GM12864 (cell line): ENCODE results near the gene PLOD2.

ENCODE experiments used
- DNase-seq: peaks from one replicate; pipeline ENCODE4 v3.0.0-alpha.2; 2011; ENCODE audit warnings: low read depth
- H3K4me3 ChIP-seq: 2 replicates; pipeline ENCODE4 v1.5.1; 2011; ENCODE audit warnings: mild to moderate bottlenecking, low read depth, low read length, control low read depth
- TF ChIP-seq, protein P1 (sequence below): IDR thresholded peaks from 2 replicates; pipeline ENCODE4 v1.5.1; 2011; ENCODE audit warnings: low read depth, mild to moderate bottlenecking, moderate library complexity, low read length, control low read depth, inconsistent platforms; ENCODE audit errors: missing control alignments

The PLOD2 gene

DNA sequence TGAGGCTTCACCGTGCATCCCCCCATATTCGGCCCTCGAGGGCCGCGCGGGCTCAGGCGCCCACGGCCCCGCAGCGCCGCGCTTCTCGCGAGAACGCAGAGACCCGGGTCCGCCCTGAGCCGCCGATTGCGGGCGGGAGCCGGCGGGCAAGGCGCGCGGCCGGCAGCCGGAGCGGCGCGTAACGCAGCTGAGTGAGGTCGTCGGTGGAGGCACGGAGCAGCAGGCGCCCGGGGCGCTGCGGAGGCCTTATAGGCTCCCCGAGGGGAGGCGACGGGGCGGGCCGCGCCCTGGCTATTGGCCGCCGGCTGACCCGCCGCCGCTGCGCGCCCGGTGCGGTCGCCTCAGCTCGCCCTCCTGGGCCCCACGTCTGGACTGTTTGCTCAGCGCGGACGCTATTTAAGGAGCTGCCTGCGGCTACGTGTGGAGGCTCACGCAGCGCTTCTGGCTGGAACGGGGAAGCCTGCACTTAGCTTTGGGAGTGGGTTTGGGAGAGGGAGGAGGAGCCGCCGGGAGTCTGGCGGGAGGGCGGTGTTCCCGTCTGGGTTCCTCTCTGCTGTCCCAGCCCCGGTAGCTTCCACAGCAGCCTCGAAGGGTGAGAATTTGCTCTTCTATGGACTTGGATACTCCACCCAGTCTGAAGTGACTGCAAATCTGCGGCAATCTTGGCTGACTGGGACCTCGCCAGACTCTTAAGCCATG lies at the start of gene PLOD2:
Gene PLOD2, minus strand, starts transcription at position 221 of the 699 bp plus-strand sequence. Its CDS starts 195 bp downstream, at position 26.
- peak within 1 kb of the TSS; percentile 25 for H3K4me3 ChIP-seq
- DNase-seq: no peak
- TF ChIP-seq, protein P1, sequence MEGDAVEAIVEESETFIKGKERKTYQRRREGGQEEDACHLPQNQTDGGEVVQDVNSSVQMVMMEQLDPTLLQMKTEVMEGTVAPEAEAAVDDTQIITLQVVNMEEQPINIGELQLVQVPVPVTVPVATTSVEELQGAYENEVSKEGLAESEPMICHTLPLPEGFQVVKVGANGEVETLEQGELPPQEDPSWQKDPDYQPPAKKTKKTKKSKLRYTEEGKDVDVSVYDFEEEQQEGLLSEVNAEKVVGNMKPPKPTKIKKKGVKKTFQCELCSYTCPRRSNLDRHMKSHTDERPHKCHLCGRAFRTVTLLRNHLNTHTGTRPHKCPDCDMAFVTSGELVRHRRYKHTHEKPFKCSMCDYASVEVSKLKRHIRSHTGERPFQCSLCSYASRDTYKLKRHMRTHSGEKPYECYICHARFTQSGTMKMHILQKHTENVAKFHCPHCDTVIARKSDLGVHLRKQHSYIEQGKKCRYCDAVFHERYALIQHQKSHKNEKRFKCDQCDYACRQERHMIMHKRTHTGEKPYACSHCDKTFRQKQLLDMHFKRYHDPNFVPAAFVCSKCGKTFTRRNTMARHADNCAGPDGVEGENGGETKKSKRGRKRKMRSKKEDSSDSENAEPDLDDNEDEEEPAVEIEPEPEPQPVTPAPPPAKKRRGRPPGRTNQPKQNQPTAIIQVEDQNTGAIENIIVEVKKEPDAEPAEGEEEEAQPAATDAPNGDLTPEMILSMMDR: no peak

GRCh38 chr3:146209371-146209770 lies 48.4 kb upstream of the PLOD2 start:
- no peak for DNase-seq
- TF ChIP-seq, protein P1: no peak
- H3K4me3 ChIP-seq: no peak overlapping the region

DNA sequence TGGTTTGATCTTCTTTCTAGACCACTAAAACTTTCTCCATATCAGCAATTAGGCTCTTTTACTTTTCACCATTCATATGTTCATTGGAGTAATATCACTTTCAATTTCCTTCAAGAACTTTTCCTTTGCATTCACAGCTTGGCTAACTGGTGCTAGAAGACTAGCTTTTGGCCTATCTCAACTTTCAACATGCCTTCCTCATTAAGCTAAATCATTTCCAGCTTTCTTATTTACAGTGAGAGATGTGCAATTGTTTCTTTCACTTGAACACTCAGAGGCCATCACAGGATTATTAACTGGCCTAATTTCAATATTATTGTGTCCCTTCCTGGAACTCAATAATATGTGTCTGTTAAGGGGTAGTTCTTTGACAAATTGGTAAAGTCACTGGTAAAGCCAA lies 42.8 kb upstream of the PLOD2 start:
- TF ChIP-seq, protein P1: no peak
- H3K4me3 ChIP-seq: no peak overlapping the region
- no peak for DNase-seq

DNA sequence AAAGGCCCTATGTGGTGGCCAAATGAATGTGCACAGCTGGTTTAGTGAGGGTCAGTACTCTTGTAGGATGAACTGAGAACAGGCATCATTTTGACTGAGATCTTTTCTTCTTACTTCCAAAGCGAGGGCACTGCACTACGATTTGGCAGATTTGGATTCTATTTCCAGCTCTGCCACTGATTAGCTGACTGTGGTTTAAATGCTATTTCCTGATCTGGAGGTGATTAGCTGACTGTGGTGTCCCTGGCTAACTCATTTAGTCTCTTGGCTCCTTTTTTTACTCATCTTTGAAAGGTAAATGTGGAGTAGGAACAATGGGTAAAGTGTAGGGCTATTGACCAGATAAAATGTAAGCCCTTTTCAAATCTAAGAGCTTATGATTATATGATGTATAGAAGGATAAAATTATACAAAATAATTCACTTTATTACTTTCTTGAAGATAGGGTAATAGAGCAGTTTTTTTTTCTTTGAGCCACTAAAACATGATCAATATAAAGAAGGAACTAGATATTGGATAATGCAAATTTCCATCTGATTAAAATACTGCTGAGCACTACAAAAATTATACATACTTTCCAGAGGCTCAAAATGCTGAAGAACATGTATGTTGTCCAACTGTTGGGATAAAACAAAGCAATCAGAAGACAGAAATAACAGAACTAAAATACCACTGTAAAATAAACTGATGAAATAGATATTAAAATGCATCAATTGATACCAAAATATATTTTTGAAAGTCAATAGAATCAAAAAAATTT lies 39.7 kb upstream of the PLOD2 start:
- TF ChIP-seq, protein P1: no peak
- H3K4me3 ChIP-seq: no peak overlapping the region
- no peak for DNase-seq

- no peak overlapping the region for H3K4me3 ChIP-seq
- TF ChIP-seq, protein P1: no peak
- DNase-seq: no peak
These were observed 38.8 kb upstream of the PLOD2 start for GRCh38 chr3:146199762-146200161.

DNA sequence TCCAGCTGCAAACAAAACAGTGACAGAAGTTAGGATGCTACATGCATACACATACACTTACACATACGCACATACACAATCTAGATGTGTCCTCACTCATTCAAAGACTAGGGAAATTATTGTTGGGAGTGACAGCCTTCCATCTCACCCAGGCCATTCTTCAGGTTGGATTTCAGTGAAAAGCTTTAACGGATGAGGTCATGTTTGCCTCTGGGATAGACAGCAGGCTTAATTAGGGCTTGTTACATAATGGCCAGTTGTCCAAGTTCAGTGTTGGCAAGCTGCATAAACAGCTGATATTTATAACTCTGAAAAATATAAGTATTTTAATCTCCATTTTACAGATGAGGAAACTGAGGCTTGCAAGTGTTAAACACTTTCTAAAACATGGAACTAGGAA lies 35.8 kb upstream of the PLOD2 start:
- no peak for DNase-seq
- H3K4me3 ChIP-seq: no peak overlapping the region
- TF ChIP-seq, protein P1: no peak
